GM18499 (cell line): ENCODE results near the gene ZBTB39.
A peak's percentile ranks its signal among the peaks of the same experiment; 100 is the strongest.
"Not testable (repeated sequence)": the region's sequence is repeated elsewhere in the genome, so short reads cannot be mapped to it uniquely, and the experiment has no call there.

Experiments
- ATAC-seq: cut with Tn5 transposase; IDR thresholded peaks from one replicate; pipeline ENCODE4 v1.9.1; 2021; ENCODE audit warnings: moderate number of reproducible peaks; ENCODE audit not compliant: insufficient read depth, unreplicated experiment

ZBTB39 gene

GRCh38 chr12:57003395-57003794 is 3.0 kb downstream of the ZBTB39 start:
- no peak for ATAC-seq

GRCh38 chr12:57001448-57001906 is 4.9 kb downstream of the ZBTB39 start:
- ATAC-seq: no peak

- ATAC-seq: no peak
Measured at GRCh38 chr12:57000393-57000792, 6.0 kb downstream of the ZBTB39 start.

- ATAC-seq: no peak
Measured at GRCh38 chr12:56999456-56999855, 6.9 kb downstream of the ZBTB39 start.

- ATAC-seq: peak; percentile 47
Measured at GRCh38 chr12:56998981-56999380, 7.4 kb downstream of the ZBTB39 start.

- ATAC-seq: no peak
Measured at GRCh38 chr12:56998316-56998715, 8.0 kb downstream of the ZBTB39 start.

- ATAC-seq: no peak
Measured at GRCh38 chr12:56996793-56997545, 9.4 kb downstream of the ZBTB39 start.

- ATAC-seq: no peak
Measured at GRCh38 chr12:56995930-56996496, 10.3 kb downstream of the ZBTB39 start.

GRCh38 chr12:56995201-56995929 is 11.0 kb downstream of the ZBTB39 start:
- no peak for ATAC-seq

- no peak for ATAC-seq
Measured at GRCh38 chr12:56994231-56994746, 12.1 kb downstream of the ZBTB39 start.

GRCh38 chr12:56993346-56993745 is 13.0 kb downstream of the ZBTB39 start:
- ATAC-seq: no peak

- ATAC-seq: no peak
Measured at GRCh38 chr12:56991319-56992246, 14.8 kb downstream of the ZBTB39 start.

GRCh38 chr12:56990648-56991318 is 15.6 kb downstream of the ZBTB39 start:
- ATAC-seq: no peak

- no peak for ATAC-seq
Measured at GRCh38 chr12:56989861-56990610, 16.3 kb downstream of the ZBTB39 start.

GRCh38 chr12:56988207-56988739 is 18.1 kb downstream of the ZBTB39 start:
- no peak for ATAC-seq

GRCh38 chr12:56987551-56988053 is 18.7 kb downstream of the ZBTB39 start:
- no peak for ATAC-seq

- no peak for ATAC-seq
Measured at GRCh38 chr12:56987011-56987410, 19.3 kb downstream of the ZBTB39 start.

GRCh38 chr12:56985714-56986113 is 20.6 kb downstream of the ZBTB39 start:
- not testable (repeated sequence) for ATAC-seq
